Upper lobe of left lung (tissue), 6 donors: ENCODE measurements around the gene NAA25. TPM values are rescaled to one million over a fixed set of nuclear protein-coding genes. Genes with fewer than 3 reads are reported as not detected.
A peak's percentile ranks its signal among the peaks of the same experiment; 100 is the strongest.

ENCODE experiments used
- ATAC-seq, 2 donors: fragments of 200-7000 bp; cut with Tn5 transposase; one replicate each; pipeline ENCODE4 v1.9.1; 2022; ENCODE audit warnings: mild to moderate bottlenecking in 2 of 2, moderate library complexity in 2 of 2; ENCODE audit not compliant: low FRiP score in 2 of 2
- DNase-seq, 2 donors: peaks; one replicate each; pipeline ENCODE4 v3.0.0-alpha.2; 2019 to 2020
- H3K27ac ChIP-seq, 4 donors: fragments of 200-600 bp; sonication (generic); one replicate each; pipeline ENCODE4 v1.5.1; 2016 to 2019
- H3K27me3 ChIP-seq, 4 donors: fragments of 200-600 bp; sonication (generic); one replicate each; pipeline ENCODE4 v1.5.1; 2017 to 2019
- H3K36me3 ChIP-seq, 4 donors: fragments of 200-600 bp; sonication (generic); one replicate each; pipeline ENCODE4 v1.5.1; 2016 to 2019
- H3K4me1 ChIP-seq, 4 donors: fragments of 200-600 bp; sonication (generic); one replicate each; pipeline ENCODE4 v1.5.1; 2018 to 2019
- H3K4me3 ChIP-seq, 4 donors: fragments of 200-600 bp; sonication (generic); one replicate each; pipeline ENCODE4 v1.5.1; 2017 to 2019; ENCODE audit warnings: mild to moderate bottlenecking in 2 of 4, moderate library complexity in 1 of 4
- H3K9me3 ChIP-seq, 4 donors: fragments of 200-600 bp; sonication (generic); one replicate each; pipeline ENCODE4 v1.5.1; 2018 to 2019
- CTCF ChIP-seq, 6 experiments: fragments of 450-650 bp in 4 of 6; fragments of 200-600 bp in 2 of 6; sonication (generic) in 2 of 6; IDR thresholded peaks; one replicate each; pipeline ENCODE4 v1.5.1; 2016 to 2019; ENCODE audit warnings: antibody characterized with exemption in 6 of 6
- EP300 ChIP-seq, 4 donors: sonication (generic); formaldehyde crosslinking; IDR thresholded peaks; one replicate each; pipeline ENCODE4 v1.5.1; 2017; ENCODE audit warnings: antibody characterized with exemption in 4 of 4, control low read depth in 2 of 4
- POLR2A ChIP-seq, 4 donors: fragments of 450-650 bp; IDR thresholded peaks; one replicate each; pipeline ENCODE4 v1.5.1; 2016 to 2017; ENCODE audit warnings: antibody characterized with exemption in 4 of 4, mild to moderate bottlenecking in 2 of 4
- POLR2AphosphoS5 ChIP-seq, 2 donors: sonication (generic); formaldehyde crosslinking; IDR thresholded peaks; one replicate each; pipeline ENCODE4 v1.5.1; 2017; ENCODE audit warnings: antibody characterized with exemption in 2 of 2
- WGBS, 2 donors: methylation state at CpG; one replicate each; pipeline ENCODE4 v1.1.5; 2017 to 2018; 5-methylcytosine and 5-hydroxymethylcytosine counted together
- total RNA-seq, 6 donors: library from RNA; depleted of rRNA in 4 of 6; stranded (reverse); fragments of >200 nt in 4 of 6; gene quantifications; one replicate each; pipeline versions ENCODE4 v1.1.0 to v1.2.1, GENCODE V29; 2016 to 2021
- donor health status: DM: no; HTN: no; CAD: no; lungs with moderate emphysema.
- donor health status: DM: no; HTN: yes; CAD: no; lungs with severe emphysema.

The NAA25 gene
- total RNA-seq, 6 donors from 2014 or later = 15.0 to 30.3 (median 19.4) TPM

- Histone ChIP-seq H3K9me3 (no peaks in the 10 kb centered on the region), H3K4me3 (no peak overlapping the region), H3K4me1 (peaks cover 21 to 27% (median 24%) of the 10 kb centered on the region in 4 donors), H3K36me3 (no peaks in the 10 kb centered on the region), H3K27ac (peak overlapping the region in 1 of 4 donors; percentile 80), H3K27me3 (no peaks in the 10 kb centered on the region)
- TF ChIP-seq POLR2AphosphoS5 (IDR thresholded peaks at IDR 0.05) = no peak
- TF ChIP-seq POLR2A (IDR thresholded peaks at IDR 0.05) = no peak
- no peak for TF ChIP-seq CTCF (IDR thresholded peaks at IDR 0.05)
- no peak for TF ChIP-seq EP300 (IDR thresholded peaks at IDR 0.05)
- ATAC-seq (no peak), DNase-seq (peak in 1 of 2 donors; percentile 23)
- WGBS, 2 donors = 77 to 78% methylated on average over 8 of the region's 8 CpGs
Measured at GRCh38 chr12:112117685-112118084, 9.1 kb upstream of the NAA25 start.

GRCh38 chr12:112116232-112117060 lies 7.9 kb upstream of the NAA25 start:
- DNase-seq = peak in 1 of 2 donors; percentile 84
- Histone ChIP-seq H3K27ac (peak overlapping the region; percentile 55 to 85 (median 80)), H3K36me3 (no peaks in the 10 kb centered on the region), H3K27me3 (no peaks in the 10 kb centered on the region), H3K4me1 (peaks cover 13 to 21% (median 17%) of the 10 kb centered on the region in 4 donors), H3K9me3 (no peaks in the 10 kb centered on the region), H3K4me3 (peak overlapping the region in 1 of 4 donors; percentile 2)
- ATAC-seq = peak; percentile 87 to 89
- 38 to 53% methylated on average over 7 of the region's 7 CpGs for WGBS, 2 donors
- TF ChIP-seq EP300 (IDR thresholded peaks at IDR 0.05) (no peak), POLR2AphosphoS5 (IDR thresholded peaks at IDR 0.05) (peak; percentile 23 to 29), POLR2A (IDR thresholded peaks at IDR 0.05) (peak in 2 of 4 donors; percentile 32 to 49)

GRCh38 chr12:112115259-112116045 lies 6.9 kb upstream of the NAA25 start:
- DNase-seq = peak in 1 of 2 donors; percentile 6
- 91 to 92% methylated on average over 6 of the region's 6 CpGs for WGBS, 2 donors

GRCh38 chr12:112112409-112113133 lies 4.0 kb upstream of the NAA25 start:
- peak overlapping the region in 3 of 4 donors; percentile 27 to 43 (median 28) for H3K27ac ChIP-seq
- no peak for TF ChIP-seq POLR2AphosphoS5 (IDR thresholded peaks at IDR 0.05)
- TF ChIP-seq CTCF (IDR thresholded peaks at IDR 0.05) = no peak
- TF ChIP-seq EP300 (IDR thresholded peaks at IDR 0.05) = peak in 1 of 4 donors; percentile 3
- no peak for TF ChIP-seq POLR2A (IDR thresholded peaks at IDR 0.05)
- ATAC-seq (peak in 1 of 2 donors; percentile 39), DNase-seq (peak in 1 of 2 donors; percentile 80)
- no peak overlapping the region for H3K4me3 ChIP-seq
- no peaks in the 10 kb centered on the region for H3K9me3 ChIP-seq
- peaks cover 22 to 37% (median 24%) of the 10 kb centered on the region in 4 donors for H3K4me1 ChIP-seq
- no peaks in the 10 kb centered on the region for H3K27me3 ChIP-seq
- WGBS, 2 donors = 75 to 92% methylated on average over 6 of the region's 6 CpGs
- H3K36me3 ChIP-seq = no peaks in the 10 kb centered on the region

More at GRCh38 chr12:112115259-112116045, 6.9 kb upstream of the NAA25 start:
- no peaks in the 10 kb centered on the region for H3K27me3 ChIP-seq
- TF ChIP-seq POLR2A (IDR thresholded peaks at IDR 0.05) = no peak
- TF ChIP-seq EP300 (IDR thresholded peaks at IDR 0.05) = no peak
- TF ChIP-seq POLR2AphosphoS5 (IDR thresholded peaks at IDR 0.05) = no peak
- no peak for TF ChIP-seq CTCF (IDR thresholded peaks at IDR 0.05)
- H3K4me3 ChIP-seq = no peak overlapping the region
- H3K9me3 ChIP-seq = no peaks in the 10 kb centered on the region
- H3K27ac ChIP-seq = no peak overlapping the region
- ATAC-seq = no peak
- H3K36me3 ChIP-seq = no peaks in the 10 kb centered on the region
- H3K4me1 ChIP-seq = peaks cover 13 to 21% (median 18%) of the 10 kb centered on the region in 4 donors
